Measurements from ENCODE around the gene WNK3. TPM values are rescaled to one million over a fixed set of nuclear protein-coding genes. Genes with fewer than 3 reads are reported as not detected.
"Not testable (repeated sequence)": the region's sequence is repeated elsewhere in the genome, so short reads cannot be mapped to it uniquely, and the experiment has no call there.

Gene WNK3
- total and polyA plus RNA-seq, 2 experiments from 2014 or later, result 9.8 to 12.5 TPM

DNA sequence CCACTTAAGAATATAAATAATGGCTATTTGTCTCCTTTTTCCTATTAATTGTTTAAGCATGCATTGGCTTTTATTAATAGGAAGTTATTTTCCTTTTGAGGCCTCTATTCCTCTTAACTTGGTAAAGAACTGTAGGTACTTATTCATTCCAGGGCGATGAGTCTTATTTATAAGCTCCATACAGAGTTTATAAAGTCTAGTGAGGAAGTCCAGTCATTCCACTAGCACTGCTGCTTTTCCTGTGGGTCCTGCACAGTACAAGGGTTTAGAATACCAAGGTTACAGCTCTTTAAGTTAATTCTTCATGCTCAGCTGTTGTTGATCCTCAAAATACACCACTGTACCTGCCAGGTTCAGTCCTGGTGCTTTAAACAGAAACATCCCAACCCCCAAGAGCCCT lies 28.5 kb upstream of the WNK3 start:
- Histone ChIP-seq H3K4me2 (no peak overlapping the region), H3K27ac (no peak overlapping the region), H3K9me3 (ENCODE audit: low read depth) (no peaks in the 10 kb centered on the region), H3K4me3 (no peak overlapping the region), H4K20me1 (ENCODE audit: insufficient read depth, poor library complexity, severe bottlenecking) (no peaks in the 10 kb centered on the region), H3K79me2 (no peaks in the 10 kb centered on the region), H2AFZ (no peak overlapping the region), H3K4me1 (ENCODE audit: insufficient read depth) (no peaks in the 10 kb centered on the region), H3K27me3 (no peaks in the 10 kb centered on the region), H3K36me3 (replicated peaks; ENCODE audit: insufficient read depth, low read depth) (no peaks in the 10 kb centered on the region), H3K9me2 (replicated peaks; ENCODE audit: insufficient read depth) (no peaks in the 10 kb centered on the region)
- 36% methylated on average over 1 of the region's 1 CpG for WGBS (ENCODE audit: low lambda C conversion rate, missing lambda C conversion rate)
- no peak for TF ChIP-seq EZH2phosphoT487 (IDR thresholded peaks at IDR 0.05; ENCODE audit: low read depth, severe bottlenecking, unreplicated experiment)
- TF ChIP-seq, protein P1, sequence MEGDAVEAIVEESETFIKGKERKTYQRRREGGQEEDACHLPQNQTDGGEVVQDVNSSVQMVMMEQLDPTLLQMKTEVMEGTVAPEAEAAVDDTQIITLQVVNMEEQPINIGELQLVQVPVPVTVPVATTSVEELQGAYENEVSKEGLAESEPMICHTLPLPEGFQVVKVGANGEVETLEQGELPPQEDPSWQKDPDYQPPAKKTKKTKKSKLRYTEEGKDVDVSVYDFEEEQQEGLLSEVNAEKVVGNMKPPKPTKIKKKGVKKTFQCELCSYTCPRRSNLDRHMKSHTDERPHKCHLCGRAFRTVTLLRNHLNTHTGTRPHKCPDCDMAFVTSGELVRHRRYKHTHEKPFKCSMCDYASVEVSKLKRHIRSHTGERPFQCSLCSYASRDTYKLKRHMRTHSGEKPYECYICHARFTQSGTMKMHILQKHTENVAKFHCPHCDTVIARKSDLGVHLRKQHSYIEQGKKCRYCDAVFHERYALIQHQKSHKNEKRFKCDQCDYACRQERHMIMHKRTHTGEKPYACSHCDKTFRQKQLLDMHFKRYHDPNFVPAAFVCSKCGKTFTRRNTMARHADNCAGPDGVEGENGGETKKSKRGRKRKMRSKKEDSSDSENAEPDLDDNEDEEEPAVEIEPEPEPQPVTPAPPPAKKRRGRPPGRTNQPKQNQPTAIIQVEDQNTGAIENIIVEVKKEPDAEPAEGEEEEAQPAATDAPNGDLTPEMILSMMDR (IDR thresholded peaks at IDR 0.05; ENCODE audit: poor library complexity), result no peak
- TF ChIP-seq EZH2 (IDR thresholded peaks at IDR 0.05; ENCODE audit: borderline replicate concordance), result no peak
- no peak for DNase-seq (ENCODE audit: low spot score)

DNA sequence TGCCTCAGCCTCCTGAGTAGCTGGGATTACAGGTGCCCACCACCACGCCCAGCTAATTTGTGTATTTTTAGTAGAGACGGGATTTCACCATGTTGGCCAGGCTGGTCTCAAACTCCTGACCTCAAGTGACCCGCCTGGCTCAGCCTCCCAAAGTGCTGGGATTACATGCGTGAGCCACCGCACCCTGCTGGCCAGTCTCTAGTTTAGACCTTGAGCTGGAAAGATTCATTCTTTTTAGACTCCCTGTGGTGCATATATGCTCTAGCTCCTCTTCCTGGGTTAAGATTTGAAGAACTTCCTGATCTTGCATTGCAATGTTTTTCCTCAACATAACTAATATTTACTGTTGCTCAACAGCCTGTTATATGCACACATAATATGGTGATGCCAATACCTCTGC lies 26.8 kb upstream of the WNK3 start:
- not testable (repeated sequence) for H3K27me3 ChIP-seq; H4K20me1 ChIP-seq (ENCODE audit: insufficient read depth, poor library complexity, severe bottlenecking); H3K9me3 ChIP-seq (ENCODE audit: low read depth); H3K4me1 ChIP-seq (ENCODE audit: insufficient read depth); H2AFZ ChIP-seq; H3K4me2 ChIP-seq; H3K36me3 ChIP-seq (replicated peaks; ENCODE audit: insufficient read depth, low read depth); H3K4me3 ChIP-seq; H3K79me2 ChIP-seq; H3K27ac ChIP-seq; H3K9me2 ChIP-seq (replicated peaks; ENCODE audit: insufficient read depth); DNase-seq (ENCODE audit: low spot score)
- 81% methylated on average over 5 of the region's 5 CpGs for WGBS (ENCODE audit: low lambda C conversion rate, missing lambda C conversion rate)

DNA sequence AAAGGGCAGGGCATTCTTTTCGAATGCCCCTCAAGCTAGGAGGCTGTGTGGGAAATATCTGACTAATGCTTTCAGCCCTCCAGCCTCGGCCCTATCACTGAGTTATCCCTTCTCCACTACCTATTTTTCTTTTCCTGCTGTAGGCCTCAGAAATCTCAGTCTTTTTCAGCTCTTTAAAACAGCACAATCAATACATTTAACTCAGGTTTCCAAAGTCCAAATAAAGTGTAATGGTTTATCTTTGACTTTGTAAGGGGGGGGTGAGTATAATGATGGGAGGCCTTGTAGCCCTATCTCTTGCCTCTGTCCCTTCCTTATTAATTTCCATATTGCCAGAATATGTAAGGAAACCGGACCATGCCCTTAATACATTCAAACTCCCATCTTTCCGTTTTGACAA lies 1.6 kb upstream of the WNK3 start:
- Histone ChIP-seq H3K4me1 (ENCODE audit: insufficient read depth) (no peaks in the 10 kb centered on the region), H2AFZ (peak overlapping the region; percentile 58), H3K9me3 (ENCODE audit: low read depth) (no peaks in the 10 kb centered on the region), H3K27me3 (no peaks in the 10 kb centered on the region), H3K4me3 (no peak overlapping the region), H4K20me1 (ENCODE audit: insufficient read depth, poor library complexity, severe bottlenecking) (no peaks in the 10 kb centered on the region), H3K36me3 (replicated peaks; ENCODE audit: insufficient read depth, low read depth) (no peaks in the 10 kb centered on the region), H3K4me2 (peak overlapping the region; percentile 82), H3K27ac (peak overlapping the region; percentile 96), H3K79me2 (peaks cover 25% of the 10 kb centered on the region), H3K9me2 (replicated peaks; ENCODE audit: insufficient read depth) (no peaks in the 10 kb centered on the region)
- 68% methylated on average over 4 of the region's 4 CpGs for WGBS (ENCODE audit: low lambda C conversion rate, missing lambda C conversion rate)
- TF ChIP-seq EZH2 (IDR thresholded peaks at IDR 0.05; ENCODE audit: borderline replicate concordance) (no peak), EZH2phosphoT487 (IDR thresholded peaks at IDR 0.05; ENCODE audit: low read depth, severe bottlenecking, unreplicated experiment) (no peak)
- TF ChIP-seq, protein P1 (IDR thresholded peaks at IDR 0.05; ENCODE audit: poor library complexity), result no peak
- DNase-seq (ENCODE audit: low spot score), result no peak

DNA sequence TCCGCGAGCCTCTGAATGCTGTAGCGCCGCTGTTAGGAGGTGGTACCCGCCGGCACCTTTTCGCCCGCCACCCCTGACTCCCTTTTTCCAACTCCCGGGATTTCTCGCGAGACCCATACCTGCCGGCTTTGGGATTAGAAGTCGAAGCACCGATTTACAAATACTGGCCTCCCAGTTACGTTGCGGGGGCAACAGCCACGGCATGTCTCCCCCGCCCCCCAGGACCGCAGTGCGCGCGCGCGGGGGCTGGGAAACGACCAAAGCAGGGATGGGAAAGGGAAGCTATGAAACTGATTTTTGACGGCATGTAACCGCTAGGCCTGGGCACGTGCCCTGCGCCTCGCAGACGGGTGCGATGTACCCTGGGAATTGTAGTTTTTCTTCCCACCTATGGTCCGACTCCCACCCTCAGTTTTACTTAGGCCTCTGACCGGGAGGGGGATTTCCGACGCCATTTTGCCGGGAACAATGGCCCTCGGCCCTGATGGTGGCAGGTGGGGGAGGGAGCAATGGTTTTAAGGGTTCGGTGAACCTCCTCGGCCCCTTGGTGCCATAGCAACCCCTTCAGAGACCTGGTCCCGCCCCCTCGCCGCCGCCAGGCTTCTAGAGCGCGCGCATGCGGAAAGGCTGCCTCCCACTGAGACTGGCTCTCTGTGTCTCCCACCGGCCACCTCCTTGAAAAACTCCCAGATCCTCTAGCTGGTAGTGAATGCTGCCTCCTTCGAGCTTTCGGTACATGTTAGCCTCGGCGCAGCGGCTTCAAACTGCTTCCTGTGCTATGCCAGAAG lies 772 bp upstream of the WNK3 start:
- Histone ChIP-seq H3K9me2 (replicated peaks; ENCODE audit: insufficient read depth) (no peaks in the 10 kb centered on the region), H3K4me1 (ENCODE audit: insufficient read depth) (no peaks in the 10 kb centered on the region), H3K27ac (peak overlapping the region; percentile 96), H3K4me2 (peak overlapping the region; percentile 82), H2AFZ (peak overlapping the region; percentile 58), H3K9me3 (ENCODE audit: low read depth) (no peaks in the 10 kb centered on the region), H3K4me3 (peak overlapping the region; percentile 61), H3K36me3 (replicated peaks; ENCODE audit: insufficient read depth, low read depth) (no peaks in the 10 kb centered on the region), H4K20me1 (ENCODE audit: insufficient read depth, poor library complexity, severe bottlenecking) (no peaks in the 10 kb centered on the region), H3K79me2 (peaks cover 30% of the 10 kb centered on the region), H3K27me3 (no peaks in the 10 kb centered on the region)
- TF ChIP-seq EZH2 (IDR thresholded peaks at IDR 0.05; ENCODE audit: borderline replicate concordance) (no peak), EZH2phosphoT487 (IDR thresholded peaks at IDR 0.05; ENCODE audit: low read depth, severe bottlenecking, unreplicated experiment) (no peak)
- TF ChIP-seq, protein P1 (IDR thresholded peaks at IDR 0.05; ENCODE audit: poor library complexity), result no peak
- DNase-seq (ENCODE audit: low spot score), result peak; percentile 84
- 46% methylated on average over 54 of the region's 54 CpGs for WGBS (ENCODE audit: low lambda C conversion rate, missing lambda C conversion rate)

All from hepatocyte (in vitro differentiated cells).